Gastroesophageal sphincter (tissue), 3 donors: ENCODE data around the gene HS3ST1.

Experiments
- EP300 ChIP-seq: sonication (generic); formaldehyde crosslinking; IDR thresholded peaks from one replicate; pipeline ENCODE4 v1.6.1; 2017; ENCODE audit warnings: antibody characterized with exemption, mild to moderate bottlenecking
- POLR2A ChIP-seq, 2 donors: fragments of 450-650 bp; IDR thresholded peaks; one replicate each; pipeline ENCODE4 v1.6.1; 2017; ENCODE audit warnings: antibody characterized with exemption in 2 of 2, mild to moderate bottlenecking in 2 of 2, moderate library complexity in 1 of 2
- TF ChIP-seq, protein P1 (sequence below), 4 experiments: fragments of 200-600 bp in 2 of 4; fragments of 450-650 bp in 2 of 4; sonication (generic) in 1 of 4; IDR thresholded peaks; one replicate each; pipeline ENCODE4 v1.5.1; 2017 to 2019; ENCODE audit warnings: antibody characterized with exemption in 4 of 4, mild to moderate bottlenecking in 2 of 4, moderate library complexity in 2 of 4

DNA sequence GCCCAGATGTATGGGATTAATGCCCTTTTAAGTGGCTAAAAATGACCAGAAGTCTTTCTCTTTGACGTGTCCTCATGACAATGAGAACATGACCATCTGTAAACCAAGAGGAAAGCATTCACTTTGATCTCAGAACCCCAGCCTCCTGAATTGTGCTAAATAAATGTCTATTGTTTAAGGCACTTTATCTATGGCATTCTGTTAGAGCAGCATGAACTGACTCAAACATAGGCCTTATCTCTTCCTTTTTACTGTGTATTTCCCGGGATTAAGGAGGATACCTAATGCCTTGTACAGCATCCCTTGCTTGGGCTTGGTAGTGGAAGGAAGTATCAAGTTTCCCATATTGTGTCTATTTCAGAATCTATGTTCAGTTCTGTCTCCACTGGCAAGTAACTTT, 47.2 kb upstream of the HS3ST1 start:
- TF ChIP-seq, protein P1, sequence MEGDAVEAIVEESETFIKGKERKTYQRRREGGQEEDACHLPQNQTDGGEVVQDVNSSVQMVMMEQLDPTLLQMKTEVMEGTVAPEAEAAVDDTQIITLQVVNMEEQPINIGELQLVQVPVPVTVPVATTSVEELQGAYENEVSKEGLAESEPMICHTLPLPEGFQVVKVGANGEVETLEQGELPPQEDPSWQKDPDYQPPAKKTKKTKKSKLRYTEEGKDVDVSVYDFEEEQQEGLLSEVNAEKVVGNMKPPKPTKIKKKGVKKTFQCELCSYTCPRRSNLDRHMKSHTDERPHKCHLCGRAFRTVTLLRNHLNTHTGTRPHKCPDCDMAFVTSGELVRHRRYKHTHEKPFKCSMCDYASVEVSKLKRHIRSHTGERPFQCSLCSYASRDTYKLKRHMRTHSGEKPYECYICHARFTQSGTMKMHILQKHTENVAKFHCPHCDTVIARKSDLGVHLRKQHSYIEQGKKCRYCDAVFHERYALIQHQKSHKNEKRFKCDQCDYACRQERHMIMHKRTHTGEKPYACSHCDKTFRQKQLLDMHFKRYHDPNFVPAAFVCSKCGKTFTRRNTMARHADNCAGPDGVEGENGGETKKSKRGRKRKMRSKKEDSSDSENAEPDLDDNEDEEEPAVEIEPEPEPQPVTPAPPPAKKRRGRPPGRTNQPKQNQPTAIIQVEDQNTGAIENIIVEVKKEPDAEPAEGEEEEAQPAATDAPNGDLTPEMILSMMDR (IDR thresholded peaks at IDR 0.05) = no peak
- TF ChIP-seq POLR2A (IDR thresholded peaks at IDR 0.05) (no peak), EP300 (no peak)
